ACHN (cell line): ENCODE results near the gene SLC43A1.
"Not testable (repeated sequence)": the region's sequence is repeated elsewhere in the genome, so short reads cannot be mapped to it uniquely, and the experiment has no call there.

ENCODE experiments used
- DNase-seq: peaks from one replicate; pipeline ENCODE4 v3.0.0-alpha.2; 2015
- in situ Hi-C: cut with HindIII; loops from 2 replicates; pipeline ENCODE4 v1.10.0; 2017; ENCODE audit warnings: low sequenced_read_pairs, low pct_ligation_motif_present, low pct_unique_long_range_greater_than_20kb

SLC43A1 gene

GRCh38 chr11:57453543-57454177 lies 61.8 kb downstream of the SLC43A1 start:
- no peak for DNase-seq
- in situ Hi-C loops, result no loop called here

DNA sequence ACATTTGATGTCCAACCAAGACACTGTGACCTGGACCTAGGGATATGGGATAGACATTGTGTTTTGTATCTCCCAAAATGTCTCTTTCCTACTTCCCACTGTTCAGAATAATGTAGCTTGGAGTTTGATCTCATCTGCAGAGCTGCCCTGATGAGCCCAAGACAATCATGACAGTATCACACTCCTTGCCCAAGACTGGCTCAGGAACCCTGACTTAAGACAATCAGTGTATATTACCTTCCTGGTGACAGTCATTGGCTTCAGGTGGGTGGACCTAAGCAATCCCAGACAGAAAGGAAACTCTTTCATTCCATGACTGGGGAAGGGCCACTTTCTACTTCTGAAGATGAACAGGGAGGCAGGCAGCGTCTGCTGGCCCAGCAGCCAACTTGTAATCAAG lies 69.4 kb downstream of the SLC43A1 start:
- in situ Hi-C loops, result no loop called here
- no peak for DNase-seq

DNA sequence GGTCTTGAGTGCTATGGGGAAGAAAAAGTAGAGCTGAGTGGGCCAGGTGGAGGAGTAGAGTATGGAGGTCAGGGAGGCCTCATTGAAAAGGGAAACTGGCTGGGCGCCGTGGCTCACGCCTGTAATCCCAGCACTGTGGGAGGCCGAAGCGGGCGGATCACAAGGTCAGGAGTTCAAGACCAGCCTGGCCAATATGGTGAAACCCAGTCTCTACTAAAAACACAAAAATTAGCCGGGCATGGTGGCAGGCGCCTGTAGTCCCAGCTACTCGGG lies 70.4 kb downstream of the SLC43A1 start:
- DNase-seq, in situ Hi-C loops: not testable (repeated sequence)

GRCh38 chr11:57444362-57445121 lies 71.0 kb downstream of the SLC43A1 start:
- in situ Hi-C loops, result no loop called here
- DNase-seq, result no peak

DNA sequence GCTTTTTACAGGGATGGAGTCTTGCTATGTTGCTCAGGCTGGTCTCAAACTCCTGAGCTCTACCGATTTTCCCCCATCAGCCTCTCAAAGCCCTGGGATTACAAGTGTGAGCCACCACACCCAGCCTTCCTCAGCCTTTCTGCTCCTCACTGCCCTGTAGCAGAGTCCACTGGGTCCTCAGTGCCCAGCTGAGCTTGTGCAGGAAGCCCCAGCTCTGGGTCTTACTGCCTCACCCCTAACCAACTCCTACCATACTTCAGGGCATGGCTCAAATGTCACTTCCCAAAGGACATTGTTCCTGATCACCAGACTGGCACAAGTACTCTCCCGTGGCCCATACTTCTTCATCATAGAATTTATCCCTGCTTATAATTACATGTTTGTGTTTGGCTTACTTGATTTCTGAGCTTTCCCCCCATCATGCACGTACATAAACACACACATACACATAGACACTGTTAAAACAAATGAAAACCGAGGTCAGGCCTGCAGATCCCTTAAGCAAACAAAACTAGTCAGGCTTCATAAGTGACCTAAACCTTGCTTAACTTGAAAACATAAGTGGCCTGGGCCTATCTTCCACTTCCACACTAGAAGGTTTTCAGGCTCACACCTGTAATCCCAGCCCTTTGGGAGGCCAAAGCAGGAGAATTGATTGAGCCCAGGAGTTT lies 74.6 kb downstream of the SLC43A1 start:
- in situ Hi-C loops, result no loop called here
- no peak for DNase-seq

- no peak for DNase-seq
- in situ Hi-C loops, result no loop called here
Measured at GRCh38 chr11:57439786-57440185, 75.7 kb downstream of the SLC43A1 start.

DNA sequence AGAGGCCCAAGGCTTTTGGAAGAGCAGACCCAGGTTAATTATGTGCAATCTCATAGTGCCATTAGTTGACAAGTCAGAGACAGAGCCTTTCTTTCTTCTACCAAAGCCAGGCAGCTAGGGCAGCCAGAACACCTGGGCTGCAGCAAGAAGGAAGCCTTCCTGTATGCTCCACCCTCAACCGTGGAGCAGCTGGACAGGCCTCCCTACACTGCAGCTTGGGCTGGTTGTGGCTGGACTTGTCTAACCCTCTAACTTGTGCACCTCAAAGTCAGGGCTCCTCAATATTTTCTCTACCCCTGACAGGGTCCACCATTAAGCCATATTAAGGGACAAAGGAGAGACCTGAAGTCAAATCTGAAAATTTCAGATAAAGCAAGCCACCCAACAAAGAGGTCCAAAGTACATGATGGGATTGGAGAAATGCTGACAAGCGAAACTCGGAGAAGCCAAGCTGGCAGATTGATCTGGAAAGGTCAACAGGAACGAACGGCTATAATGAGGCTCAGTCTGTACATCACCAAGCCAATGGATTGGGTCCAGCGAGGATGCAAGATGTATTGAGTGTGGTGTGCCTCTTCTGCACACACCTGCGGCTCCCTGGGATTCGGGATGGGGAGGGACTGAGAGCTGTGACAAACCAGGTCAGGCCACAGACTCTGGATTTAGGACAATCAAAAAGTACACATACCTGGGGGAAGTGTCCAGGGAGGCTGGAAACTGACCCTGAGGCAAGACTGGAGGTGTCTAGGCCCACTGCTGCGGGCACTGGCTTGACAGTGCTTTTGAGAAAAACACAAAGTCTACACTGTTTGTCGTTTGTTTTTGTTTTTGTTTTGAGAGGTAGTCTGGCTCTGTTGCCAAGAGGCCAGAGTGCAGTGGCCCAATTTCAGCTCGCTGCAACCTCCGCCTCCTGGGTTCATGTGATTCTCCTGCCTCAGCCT lies 76.9 kb downstream of the SLC43A1 start:
- in situ Hi-C loops, result no loop called here
- DNase-seq, result no peak

DNA sequence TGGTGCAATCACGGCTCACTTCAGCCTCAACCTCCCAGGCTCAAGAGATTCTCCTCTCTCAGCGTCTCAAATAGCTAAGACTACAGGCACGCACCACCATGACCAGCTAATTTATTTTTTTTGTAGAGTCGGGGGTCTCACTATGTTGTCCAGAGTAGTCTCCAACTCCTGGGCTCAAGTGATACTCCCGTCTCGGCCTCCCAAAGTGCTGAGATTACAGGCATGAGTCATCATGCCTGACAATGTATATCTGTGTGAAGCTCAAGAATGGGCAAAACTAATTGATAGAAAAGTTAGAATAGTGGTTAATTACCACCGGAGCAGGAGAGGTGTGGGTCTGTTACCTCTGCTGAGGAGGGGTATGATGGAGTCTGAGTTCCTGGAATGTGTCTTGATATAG lies 79.5 kb downstream of the SLC43A1 start:
- in situ Hi-C loops, result no loop called here
- DNase-seq, result no peak

DNA sequence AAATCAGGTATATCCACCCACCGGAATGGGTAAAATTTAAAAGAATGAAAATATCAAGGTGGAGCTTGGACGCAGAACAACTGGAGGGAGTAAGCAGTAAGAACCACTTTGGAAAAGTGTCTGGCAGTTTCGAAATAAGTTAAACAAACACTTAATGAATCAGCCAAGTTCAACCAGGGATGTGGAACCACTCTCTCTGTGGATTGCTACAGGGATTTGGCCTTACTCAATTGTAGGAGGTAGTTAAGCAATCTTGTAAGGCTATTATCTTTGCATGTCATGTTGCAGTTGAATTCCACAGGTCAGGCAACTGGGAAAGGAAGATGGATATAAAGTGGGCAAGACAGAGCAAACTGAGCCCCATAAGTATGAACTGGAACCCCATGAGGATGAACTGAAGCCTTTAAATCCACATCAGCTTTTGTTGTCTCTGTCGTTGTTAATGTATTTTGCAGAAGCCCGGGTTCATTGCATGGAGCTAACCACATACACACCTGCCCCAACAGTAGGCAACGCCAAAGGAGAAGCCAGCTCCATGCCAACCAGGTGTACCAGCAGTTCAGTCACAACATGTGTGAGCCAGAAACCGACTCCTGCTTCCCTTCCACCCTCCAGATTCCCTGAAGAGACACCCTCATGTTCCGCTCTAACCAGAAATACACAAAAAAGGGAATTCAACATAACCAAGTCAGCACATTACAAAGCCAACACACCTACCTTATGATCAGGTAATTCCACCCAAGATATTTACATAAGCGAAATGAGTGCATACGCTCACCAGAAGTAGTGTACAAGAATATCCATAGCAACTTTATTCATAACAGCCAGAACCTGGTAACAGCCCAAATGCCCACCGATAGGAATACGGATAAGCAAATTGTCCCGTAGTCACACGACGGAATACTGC lies 80.6 kb downstream of the SLC43A1 start:
- in situ Hi-C loops, result no loop called here
- DNase-seq, result peak; percentile 54
